H1 (cell line): ENCODE results near the gene C2orf78. TPM values are rescaled to one million over a fixed set of nuclear protein-coding genes. Genes with fewer than 3 reads are reported as not detected.

Experiments
- CTCF ChIA-PET: fragments of 300-600 bp; sonication (Branson Sonifier 250); formaldehyde crosslinking; loops from one replicate; lab custom pipeline; 2021; ENCODE audit not compliant: partially characterized antibody; lab: Charles Lee
- POLR2A ChIA-PET: fragments of 300-600 bp; sonication (Branson Sonifier 250); formaldehyde crosslinking; loops from one replicate; lab custom pipeline; 2021; ENCODE audit warnings: inconsistent platforms; ENCODE audit not compliant: partially characterized antibody; lab: Charles Lee
- DNase-seq, 2 experiments: peaks; one replicate each; pipeline versions ENCODE4 v3.0.0 to v3.0.0-alpha.2; 2010 to 2022; ENCODE audit warnings: low spot score in 2 of 2, low read depth in 1 of 2, mixed read lengths in 1 of 2
- FAIRE-seq: peaks from 2 replicates; lab custom pipeline; 2011; peaks lifted over from hg19 to GRCh38; lab: Jason Lieb, UNC
- H2AFZ ChIP-seq: 2 replicates; pipeline ENCODE4 v1.8.1; 2012; ENCODE audit warnings: low read length, inconsistent platforms
- H2AK5ac ChIP-seq: 2 replicates; pipeline ENCODE4 v1.6.1; 2013; ENCODE audit warnings: low read depth, low read length
- H2BK120ac ChIP-seq: replicated peaks from 2 replicates; pipeline ENCODE3; 2013; ENCODE audit warnings: low read depth, low read length, inconsistent platforms
- H2BK12ac ChIP-seq: 2 replicates; pipeline ENCODE4 v1.6.1; 2013; ENCODE audit warnings: low read depth, low read length
- H2BK15ac ChIP-seq: 2 replicates; pipeline ENCODE4 v1.6.1; 2013; ENCODE audit warnings: low read length
- H2BK20ac ChIP-seq: 2 replicates; pipeline ENCODE4 v1.6.1; 2013; ENCODE audit warnings: low read length
- H2BK5ac ChIP-seq: 2 replicates; pipeline ENCODE4 v1.6.1; 2013; ENCODE audit warnings: low read depth, low read length
- H3K14ac ChIP-seq: 2 replicates; pipeline ENCODE4 v1.6.1; 2013; ENCODE audit warnings: inconsistent platforms; ENCODE audit not compliant: insufficient read length
- H3K18ac ChIP-seq: 2 replicates; pipeline ENCODE4 v1.6.1; 2013; ENCODE audit warnings: low read length; ENCODE audit errors: extremely low read depth
- H3K23ac ChIP-seq: 2 replicates; pipeline ENCODE4 v1.6.1; 2013; ENCODE audit warnings: inconsistent platforms; ENCODE audit not compliant: insufficient read length
- H3K23me2 ChIP-seq: 2 replicates; pipeline ENCODE4 v1.6.1; 2013; ENCODE audit warnings: low read depth, low read length
- H3K27ac ChIP-seq: 2 replicates; pipeline ENCODE4 v1.6.1; 2011; ENCODE audit warnings: low read depth, low read length, inconsistent platforms
- H3K27me3 ChIP-seq, 4 experiments: replicated peaks in 1 of 4; 1 replicate in 1 of 4; 2 replicates in 3 of 4; pipeline versions ENCODE4 v1.6.1 to v1.8.1; 2011 to 2013; ENCODE audit warnings: low read length in 3 of 4, mild to moderate bottlenecking in 3 of 4, inconsistent platforms in 2 of 4, mixed read lengths in 2 of 4, moderate library complexity in 1 of 4; ENCODE audit not compliant: control insufficient read depth in 3 of 4, insufficient read depth in 3 of 4; ENCODE audit errors: extremely low read depth in 1 of 4
- H3K36me3 ChIP-seq, 4 experiments: 2 replicates each; pipeline versions ENCODE4 v1.6.1 to v1.8.1; 2011 to 2013; ENCODE audit warnings: mild to moderate bottlenecking in 4 of 4, low read length in 3 of 4, moderate library complexity in 2 of 4, control low read depth in 1 of 4, inconsistent platforms in 1 of 4; ENCODE audit not compliant: insufficient read depth in 4 of 4, control insufficient read depth in 2 of 4
- H3K4ac ChIP-seq: replicated peaks from 2 replicates; pipeline ENCODE3; 2013; ENCODE audit warnings: low read length, low read depth, mixed read lengths, inconsistent platforms; ENCODE audit not compliant: insufficient read length
- H3K4me1 ChIP-seq, 4 experiments: replicated peaks in 1 of 4; 1 replicate in 1 of 4; 2 replicates in 3 of 4; pipeline versions ENCODE4 v1.6.1 to v1.8.1; 2011 to 2013; ENCODE audit warnings: low read length in 3 of 4, inconsistent platforms in 2 of 4, mixed read lengths in 1 of 4; ENCODE audit not compliant: insufficient read depth in 4 of 4, control insufficient read depth in 3 of 4
- H3K4me2 ChIP-seq, 2 experiments: 2 replicates each; pipeline versions ENCODE4 v1.6.1 to v1.8.1; 2011 to 2013; ENCODE audit warnings: low read depth in 2 of 2, low read length in 2 of 2, control low read depth in 1 of 2, inconsistent platforms in 1 of 2, mild to moderate bottlenecking in 1 of 2; ENCODE audit not compliant: insufficient read depth in 1 of 2
- H3K4me3 ChIP-seq, 4 experiments: fragments of 200-600, 300-600 bp in 1 of 4; sonication (generic), shearing (Covaris generic), sonication (Bioruptor Twin) in 1 of 4; 2 replicates each; pipeline versions ENCODE4 v1.5.1 to v1.8.1; 2011 to 2016; ENCODE audit warnings: low read length in 4 of 4, low read depth in 3 of 4, control low read depth in 2 of 4, inconsistent platforms in 2 of 4, mild to moderate bottlenecking in 2 of 4, mixed read lengths in 1 of 4, moderate library complexity in 1 of 4; ENCODE audit not compliant: insufficient read depth in 2 of 4; ENCODE audit errors: extremely low read depth in 1 of 4
- H3K56ac ChIP-seq: replicated peaks from 2 replicates; pipeline ENCODE3; 2013; ENCODE audit warnings: low read depth, mild to moderate bottlenecking, mixed read lengths, low read length, inconsistent platforms; ENCODE audit not compliant: insufficient read length
- H3K79me1 ChIP-seq: 2 replicates; pipeline ENCODE4 v1.6.1; 2013; ENCODE audit warnings: low read depth, low read length, control low read depth
- H3K79me2 ChIP-seq, 2 experiments: 2 replicates each; pipeline versions ENCODE4 v1.6.1 to v1.8.1; 2012 to 2013; ENCODE audit warnings: low read length in 2 of 2, mild to moderate bottlenecking in 2 of 2, inconsistent platforms in 1 of 2; ENCODE audit not compliant: insufficient read depth in 2 of 2, control insufficient read depth in 1 of 2
- H3K9ac ChIP-seq, 4 experiments: replicated peaks in 1 of 4; 1 replicate in 1 of 4; 2 replicates in 3 of 4; pipeline versions ENCODE4 v1.6.1 to v1.8.1; 2011 to 2013; ENCODE audit warnings: low read depth in 3 of 4, low read length in 3 of 4, control low read depth in 2 of 4, mild to moderate bottlenecking in 2 of 4, moderate library complexity in 2 of 4, inconsistent platforms in 1 of 4; ENCODE audit errors: extremely low read depth in 1 of 4
- H3K9me3 ChIP-seq, 2 experiments: 2 replicates each; pipeline versions ENCODE4 v1.6.1 to v1.8.1; 2012 to 2013; ENCODE audit warnings: mild to moderate bottlenecking in 2 of 2, moderate library complexity in 2 of 2, control low read depth in 1 of 2, inconsistent platforms in 1 of 2, low read depth in 1 of 2, low read length in 1 of 2, mixed read lengths in 1 of 2; ENCODE audit not compliant: insufficient read depth in 2 of 2
- H4K20me1 ChIP-seq, 2 experiments: replicated peaks in 1 of 2; 2 replicates each; pipeline versions ENCODE3 to v1.8.1; 2011 to 2013; ENCODE audit warnings: inconsistent platforms in 2 of 2, low read length in 2 of 2, mild to moderate bottlenecking in 1 of 2; ENCODE audit not compliant: insufficient read depth in 2 of 2, control insufficient read depth in 1 of 2
- H4K5ac ChIP-seq: 2 replicates; pipeline ENCODE4 v1.6.1; 2013; ENCODE audit warnings: low read length, low read depth, mixed read lengths, inconsistent platforms; ENCODE audit not compliant: insufficient read length
- H4K8ac ChIP-seq: 2 replicates; pipeline ENCODE4 v1.8.0; 2013; ENCODE audit warnings: mild to moderate bottlenecking, moderate library complexity, low read length, inconsistent platforms; ENCODE audit not compliant: insufficient read depth; ENCODE audit errors: extremely low read depth
- H4K91ac ChIP-seq: replicated peaks from 2 replicates; pipeline ENCODE3; 2013; ENCODE audit warnings: low read length, mixed read lengths, inconsistent platforms; ENCODE audit not compliant: insufficient read length
- ASH2L ChIP-seq: fragments of 200-600, 300-600 bp; sonication (generic); IDR thresholded peaks from one replicate; pipeline ENCODE4 v1.7.1; 2017; ENCODE audit warnings: low read length
- KDM4A ChIP-seq: IDR thresholded peaks from one replicate; pipeline ENCODE4 v1.7.1; 2012; ENCODE audit warnings: low read depth, mild to moderate bottlenecking, moderate library complexity, low read length, inconsistent platforms; ENCODE audit not compliant: severe bottlenecking
- MAX ChIP-seq: IDR thresholded peaks from 2 replicates; pipeline ENCODE4 v1.6.1; 2012; ENCODE audit warnings: inconsistent platforms
- PHF8 ChIP-seq: fragments of 200-600 bp; sonication (generic); conservative IDR thresholded peaks from 2 replicates; pipeline ENCODE4 v1.7.1; 2012; ENCODE audit warnings: low read depth, mild to moderate bottlenecking, inconsistent platforms, low read length, moderate library complexity
- POU5F1 ChIP-seq: IDR thresholded peaks from 2 replicates; pipeline ENCODE4 v1.6.1; 2011; ENCODE audit warnings: low read depth, mild to moderate bottlenecking, low read length, moderate library complexity
- RBBP5 ChIP-seq: IDR thresholded peaks from 2 replicates; pipeline ENCODE4 v1.7.1; 2012; ENCODE audit warnings: low read depth, mild to moderate bottlenecking, inconsistent platforms, low read length, moderate library complexity, borderline replicate concordance
- SAP30 ChIP-seq: fragments of 300-600 bp; sonication (generic); IDR thresholded peaks from 2 replicates; pipeline ENCODE4 v1.7.1; 2012; ENCODE audit warnings: low read length, moderate library complexity, mild to moderate bottlenecking, inconsistent platforms; ENCODE audit not compliant: insufficient read depth, insufficient replicate concordance
- SIN3A ChIP-seq, 2 experiments: IDR thresholded peaks in 1 of 2; conservative IDR thresholded peaks in 1 of 2; 2 replicates each; pipeline ENCODE4 v1.6.1; 2011 to 2012; ENCODE audit warnings: low read length in 2 of 2, improper control_type of control experiment in 1 of 2, low read depth in 1 of 2, mild to moderate bottlenecking in 1 of 2
- SIX5 ChIP-seq: IDR thresholded peaks from 2 replicates; pipeline ENCODE4 v1.6.1; 2011; ENCODE audit warnings: mild to moderate bottlenecking, low read depth, low read length
- TAF7 ChIP-seq: optimal IDR thresholded peaks from 2 replicates; pipeline ENCODE3; 2011; ENCODE audit warnings: low read depth, mild to moderate bottlenecking, inconsistent platforms, low read length, moderate library complexity, borderline replicate concordance
- YY1 ChIP-seq: IDR thresholded peaks from 2 replicates; pipeline ENCODE4 v1.6.1; 2011; ENCODE audit warnings: low read depth, mild to moderate bottlenecking, low read length
- WGBS, 2 experiments: shearing (Covaris generic) in 1 of 2; methylation state at CpG; one replicate each; pipeline versions ENCODE4 v1.1.6 to v1.1.7; 2013 to 2015; ENCODE audit warnings: low lambda C conversion rate in 2 of 2, mixed read lengths in 2 of 2, inconsistent platforms in 1 of 2, low coverage in 1 of 2, missing lambda C conversion rate in 1 of 2; ENCODE audit not compliant: insufficient replicate concordance in 2 of 2, insufficient coverage in 1 of 2, insufficient read length in 1 of 2; ENCODE audit errors: extremely low coverage in 1 of 2, missing lambda C conversion rate in 1 of 2; 5-methylcytosine and 5-hydroxymethylcytosine counted together
- polyA plus RNA-seq, 7 experiments: library from polyadenylated mRNA; depleted of rRNA in 3 of 7; stranded (reverse) in 5 of 7; unstranded in 2 of 7; fragments of >200 nt in 5 of 7; fragments of 200-250 nt in 2 of 7; gene quantifications; 1 replicate in 5 of 7; 2 replicates in 1 of 7; 4 replicates in 1 of 7; pipeline versions ENCODE4 v1.2.1 to v1.2.3, GENCODE V29; 2011 to 2013; ENCODE audit warnings: missing spikeins in 2 of 7, mixed read lengths in 2 of 7
- total RNA-seq: library from RNA; stranded (reverse); fragmentation: NEBNext Ultra II Directional; extraction: Animal tissue kit (Norgen Biotek cat#: 25700); gene quantifications from 2 replicates; pipeline ENCODE4 v1.2.1, GENCODE V29; 2021

C2orf78 gene
- total and polyA plus RNA-seq, 2 of the 8 experiments (the other 6 are each of a cell fraction or from before 2014, with no cell fraction given), result 0.39 to 0.89 TPM

- Histone ChIP-seq H3K23me2 (peaks cover 7% of the 10 kb centered on the region), H3K79me1 (0 out of 2 replicates have a peak, but pooled peaks cover 3% of the 10 kb centered on the region), H3K18ac (peak within 1 kb of the TSS; percentile 54; the same call in 1 of the 2 replicates), H3K79me2 (peaks cover 0 to 17% of the 10 kb centered on the region in 2 experiments; a peak in 2 of 4 replicates), H2BK120ac (no peak within 1 kb of the TSS), H3K4me3 (peak within 1 kb of the TSS; percentile 68 to 99 (median 94)), H3K4me2 (peak within 1 kb of the TSS; percentile 54 to 82), H3K56ac (peak within 1 kb of the TSS; percentile 0), H4K91ac (peak within 1 kb of the TSS; percentile 49), H2BK20ac (no peak within 1 kb of the TSS), H3K4me1 (no peaks in the 10 kb centered on the region; a peak in 1 of 7 replicates), H4K8ac (peak within 1 kb of the TSS; percentile 79; the same call in 1 of the 2 replicates), H3K36me3 (peaks cover 3 to 13% (median 6%) of the 10 kb centered on the region in 4 experiments; a peak in 3 of 8 replicates), H4K20me1 (no peaks in the 10 kb centered on the region), H3K27ac (peak within 1 kb of the TSS; percentile 85), H4K5ac (no peak within 1 kb of the TSS), H2BK5ac (peak within 1 kb of the TSS; percentile 87), H3K27me3 (no peaks in the 10 kb centered on the region), H2BK12ac (peak within 1 kb of the TSS; percentile 91; the same call in 1 of the 2 replicates), H3K23ac (no peak within 1 kb of the TSS), H3K14ac (no peak within 1 kb of the TSS), H2BK15ac (no peak within 1 kb of the TSS), H2AK5ac (no peak within 1 kb of the TSS), H3K4ac (no peak within 1 kb of the TSS), H2AFZ (peak within 1 kb of the TSS; percentile 96), H3K9ac (peak within 1 kb of the TSS; percentile 67 to 95 (median 88)), H3K9me3 (no peaks in the 10 kb centered on the region)
- POLR2A ChIA-PET, result no interaction called here
- FAIRE-seq, result no peak
- CTCF ChIA-PET, result interaction anchor here (0.6 to 1.1 kb wide), 3 partner anchors 30 to 48 kb away, joined by 3 to 4 read pairs (median 4); no protein-coding TSS in a partner anchor
- 2% methylated on average over 40 of the region's 40 CpGs; no CpG with 5 or more reads in 1 of the 2 experiments for WGBS, 2 experiments
- peak; percentile 93 to 99 for DNase-seq
- peak; percentile 82 for TF ChIP-seq MAX
- TF ChIP-seq POU5F1, result no peak
- TF ChIP-seq ASH2L, result peak; percentile 91
- peak; percentile 81 for TF ChIP-seq YY1
- TF ChIP-seq SIX5, result no peak
- TF ChIP-seq TAF7, result no peak
- peak; percentile 90 for TF ChIP-seq SAP30
- TF ChIP-seq KDM4A, result peak; percentile 75
- TF ChIP-seq SIN3A (conservative IDR thresholded peaks at IDR 0.05 in 1 of 2, IDR thresholded peaks at IDR 0.05 in 1 of 2; ENCODE audit: low read depth in 1 of 2, low read length in 2 of 2), result peak; percentile 30 to 72; a peak in 2 of 4 replicates
- peak; percentile 81 for TF ChIP-seq RBBP5
- peak; percentile 90 for TF ChIP-seq PHF8
These were observed 4.3 kb upstream of the C2orf78 start, which contains the start of gene DUSP11 for GRCh38 chr2:73779467-73780236. TSS of gene DUSP11 (minus strand) at chr2:73780103. CDS start at chr2:73779974, 129 bp downstream.
